A549 (cell line): ENCODE measurements around the gene MTHFR.

ENCODE experiments used
- CHD2 ChIP-seq: fragments of 150-350 bp; IDR thresholded peaks from 2 replicates; pipeline ENCODE4 v1.6.1; 2014; ENCODE audit warnings: low read length; ENCODE audit not compliant: partially characterized antibody
- CHD4 ChIP-seq: fragments of 200-600 bp; sonication (generic); IDR thresholded peaks from 2 replicates; pipeline ENCODE4 v1.6.1; 2016; ENCODE audit warnings: antibody characterized with exemption, mild to moderate bottlenecking, borderline replicate concordance
- ELK1 ChIP-seq: fragments of 150-350 bp; IDR thresholded peaks from 2 replicates; pipeline ENCODE4 v1.6.1; 2014; ENCODE audit warnings: low read depth, mild to moderate bottlenecking, low read length
- FOSB ChIP-seq: fragments of 250-450 bp; sonication (Bioruptor Pico); IDR thresholded peaks from 2 replicates; pipeline ENCODE4 v1.5.0; 2020; ENCODE audit warnings: mild to moderate bottlenecking, moderate library complexity
- NFE2L2 ChIP-seq: fragments of 150-350 bp; conservative IDR thresholded peaks from 2 replicates; pipeline ENCODE4 v1.6.1; 2014; ENCODE audit warnings: low read length
- POLR2A ChIP-seq: IDR thresholded peaks from 2 replicates; pipeline ENCODE4 v1.6.1; 2012; ENCODE audit warnings: mild to moderate bottlenecking, low read length
- RAD21 ChIP-seq, 2 experiments: fragments of >200 bp in 1 of 2; sonication (Bioruptor Twin) in 1 of 2; formaldehyde crosslinking in 1 of 2; IDR thresholded peaks in 1 of 2; conservative IDR thresholded peaks in 1 of 2; 2 replicates in 1 of 2; 3 replicates in 1 of 2; pipeline ENCODE4 v1.6.1; 2012 to 2018; ENCODE audit warnings: inconsistent platforms in 1 of 2
- SMC3 ChIP-seq: fragments of >200 bp; sonication (Bioruptor Twin); formaldehyde crosslinking; IDR thresholded peaks from 3 replicates; pipeline ENCODE4 v1.6.1; 2018; ENCODE audit warnings: inconsistent platforms
- TF ChIP-seq, protein P1 (sequence below): fragments of >200 bp; sonication (Bioruptor Twin); formaldehyde crosslinking; IDR thresholded peaks from 3 replicates; pipeline ENCODE4 v1.5.1; 2016
- TF ChIP-seq, protein P2 (sequence below): fragments of 450-650 bp; IDR thresholded peaks from 2 replicates; pipeline ENCODE4 v1.6.1; 2014; ENCODE audit warnings: antibody characterized with exemption

DNA sequence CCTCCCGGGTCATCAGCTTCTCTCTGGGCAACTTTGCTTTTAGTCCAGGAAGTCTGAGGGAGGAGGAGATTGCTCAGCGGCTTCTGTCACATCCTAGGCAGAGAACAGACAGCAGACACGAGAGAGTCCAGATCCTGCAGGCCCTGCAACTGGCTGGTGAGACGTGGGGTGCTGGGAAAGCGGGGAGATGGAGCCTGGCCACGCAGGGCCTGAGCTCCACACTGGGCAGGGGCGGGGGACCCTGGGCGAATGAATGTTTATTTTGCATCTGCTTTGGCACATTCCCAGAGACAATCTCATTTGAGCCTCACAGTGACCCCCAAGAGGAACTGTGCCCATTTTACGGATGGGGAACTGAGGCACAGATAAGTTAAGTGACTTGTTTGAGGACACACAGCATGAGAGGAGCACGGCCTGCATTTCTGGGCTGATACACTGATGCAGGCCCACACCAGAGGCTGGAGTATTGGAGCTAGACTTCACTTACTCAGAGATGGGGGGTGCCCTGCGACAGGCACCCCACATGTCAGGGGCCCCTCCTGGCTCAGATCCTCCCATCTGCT is 34.2 kb downstream of the MTHFR start:
- TF ChIP-seq, protein P1, sequence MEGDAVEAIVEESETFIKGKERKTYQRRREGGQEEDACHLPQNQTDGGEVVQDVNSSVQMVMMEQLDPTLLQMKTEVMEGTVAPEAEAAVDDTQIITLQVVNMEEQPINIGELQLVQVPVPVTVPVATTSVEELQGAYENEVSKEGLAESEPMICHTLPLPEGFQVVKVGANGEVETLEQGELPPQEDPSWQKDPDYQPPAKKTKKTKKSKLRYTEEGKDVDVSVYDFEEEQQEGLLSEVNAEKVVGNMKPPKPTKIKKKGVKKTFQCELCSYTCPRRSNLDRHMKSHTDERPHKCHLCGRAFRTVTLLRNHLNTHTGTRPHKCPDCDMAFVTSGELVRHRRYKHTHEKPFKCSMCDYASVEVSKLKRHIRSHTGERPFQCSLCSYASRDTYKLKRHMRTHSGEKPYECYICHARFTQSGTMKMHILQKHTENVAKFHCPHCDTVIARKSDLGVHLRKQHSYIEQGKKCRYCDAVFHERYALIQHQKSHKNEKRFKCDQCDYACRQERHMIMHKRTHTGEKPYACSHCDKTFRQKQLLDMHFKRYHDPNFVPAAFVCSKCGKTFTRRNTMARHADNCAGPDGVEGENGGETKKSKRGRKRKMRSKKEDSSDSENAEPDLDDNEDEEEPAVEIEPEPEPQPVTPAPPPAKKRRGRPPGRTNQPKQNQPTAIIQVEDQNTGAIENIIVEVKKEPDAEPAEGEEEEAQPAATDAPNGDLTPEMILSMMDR = no peak
- TF ChIP-seq POLR2A (no peak), SMC3 (no peak), CHD2 (no peak), NFE2L2 (no peak), RAD21 (conservative IDR thresholded peaks at IDR 0.05 in 1 of 2, IDR thresholded peaks at IDR 0.05 in 1 of 2) (no peak), FOSB (CRISPR knock-in tag) (no peak), ELK1 (no peak), CHD4 (no peak)
- TF ChIP-seq, protein P2, sequence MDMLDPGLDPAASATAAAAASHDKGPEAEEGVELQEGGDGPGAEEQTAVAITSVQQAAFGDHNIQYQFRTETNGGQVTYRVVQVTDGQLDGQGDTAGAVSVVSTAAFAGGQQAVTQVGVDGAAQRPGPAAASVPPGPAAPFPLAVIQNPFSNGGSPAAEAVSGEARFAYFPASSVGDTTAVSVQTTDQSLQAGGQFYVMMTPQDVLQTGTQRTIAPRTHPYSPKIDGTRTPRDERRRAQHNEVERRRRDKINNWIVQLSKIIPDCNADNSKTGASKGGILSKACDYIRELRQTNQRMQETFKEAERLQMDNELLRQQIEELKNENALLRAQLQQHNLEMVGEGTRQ = no peak
